ENCODE measurements around the gene TAS1R3. TPM values are rescaled to one million over a fixed set of nuclear protein-coding genes. Genes with fewer than 3 reads are reported as not detected.

The TAS1R3 gene
- total and polyA plus RNA-seq, 10 of the 15 experiments (the other 5 are each of a cell fraction or from before 2014, with no cell fraction given) = 0.04 to 0.51 (median 0.08) TPM; not detected in 3

- FAIRE-seq = no peak
- H3K27me3 ChIP-seq (replicated peaks in 1 of 2; ENCODE audit: control insufficient read depth in 2 of 2, insufficient read depth in 2 of 2, low read length in 1 of 2) = peaks cover 0 to 3% of the 10 kb centered on the region in 2 experiments; a peak in 2 of 4 replicates
- no TSS peak for BruUV-seq (replicated peaks)
- no peak overlapping the region for H3K9ac ChIP-seq (ENCODE audit: control insufficient read depth, insufficient read depth, low read length)
- peaks cover 2% of the 10 kb centered on the region for H3K79me2 ChIP-seq (ENCODE audit: control insufficient read depth, insufficient read depth, low read length)
- no peak overlapping the region for H3K4me3 ChIP-seq
- SMC1A ChIA-PET (ENCODE audit: uncharacterized antibody, unreplicated experiment) = no interaction called here
- no peaks in the 10 kb centered on the region for H4K20me1 ChIP-seq (ENCODE audit: control insufficient read depth, insufficient read depth)
- no peak overlapping the region for H2AFZ ChIP-seq (ENCODE audit: control insufficient read depth, low read depth, low read length)
- H3K27ac ChIP-seq (ENCODE audit: control insufficient read depth, insufficient read depth) = no peak overlapping the region
- H3K4me2 ChIP-seq (ENCODE audit: control insufficient read depth, insufficient read depth) = no peak overlapping the region
- TF ChIP-seq GABPA (IDR thresholded peaks at IDR 0.05; ENCODE audit: low read depth) = no peak
- TF ChIP-seq RFX5 (IDR thresholded peaks at IDR 0.05; ENCODE audit: low read depth, low read length) = no peak
- TF ChIP-seq RCOR1 (conservative IDR thresholded peaks at IDR 0.05; ENCODE audit: low read depth, low read length) = no peak
- TF ChIP-seq FOS (IDR thresholded peaks at IDR 0.05; ENCODE audit: borderline replicate concordance, extremely low read depth, insufficient read length) = no peak
- TF ChIP-seq, protein P1, sequence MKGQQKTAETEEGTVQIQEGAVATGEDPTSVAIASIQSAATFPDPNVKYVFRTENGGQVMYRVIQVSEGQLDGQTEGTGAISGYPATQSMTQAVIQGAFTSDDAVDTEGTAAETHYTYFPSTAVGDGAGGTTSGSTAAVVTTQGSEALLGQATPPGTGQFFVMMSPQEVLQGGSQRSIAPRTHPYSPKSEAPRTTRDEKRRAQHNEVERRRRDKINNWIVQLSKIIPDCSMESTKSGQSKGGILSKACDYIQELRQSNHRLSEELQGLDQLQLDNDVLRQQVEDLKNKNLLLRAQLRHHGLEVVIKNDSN (IDR thresholded peaks at IDR 0.05; ENCODE audit: borderline replicate concordance, extremely low read length, insufficient read depth, low read depth, low read length) = no peak
- no peak for TF ChIP-seq STAT1 (conservative IDR thresholded peaks at IDR 0.05)
- no peak for TF ChIP-seq YY1 (IDR thresholded peaks at IDR 0.05; ENCODE audit: low read depth, low read length)
- TF ChIP-seq ZNF207 (IDR thresholded peaks at IDR 0.05; ENCODE audit: borderline replicate concordance) = no peak
- TF ChIP-seq KAT2A (conservative IDR thresholded peaks at IDR 0.05; ENCODE audit: control insufficient read depth, low read depth, low read length) = no peak
- TF ChIP-seq MLLT1 (IDR thresholded peaks at IDR 0.05) = no peak
- no peak for TF ChIP-seq CREM (IDR thresholded peaks at IDR 0.05; ENCODE audit: low read depth)
- intact Hi-C loops (cut with micrococcal nuclease; ENCODE audit: unreplicated experiment) (no loop called here), in situ Hi-C loops (cut with MboI) (no loop called here)
- POLR2A ChIA-PET = no interaction called here
- no peak for DNase-seq (ENCODE audit: low read depth, low spot score)
- WGBS (ENCODE audit: insufficient coverage, insufficient replicate concordance, low lambda C conversion rate, missing lambda C conversion rate) = 81% methylated on average over 29 of the region's 29 CpGs
- no peaks in the 10 kb centered on the region for H3K36me3 ChIP-seq (ENCODE audit: control insufficient read depth in 2 of 2, insufficient read depth in 2 of 2, low read length in 1 of 2)
- ATAC-seq = no peak
- RAD21 ChIA-PET (ENCODE audit: unreplicated experiment) = no interaction called here
- H3K9me3 ChIP-seq (replicated peaks; ENCODE audit: control insufficient read depth, insufficient read depth, low read length) = no peaks in the 10 kb centered on the region
- CTCF ChIA-PET = interaction anchor here (1.8 kb wide), 1 partner anchor 20 kb away, joined by 10 read pairs; no protein-coding TSS in a partner anchor
- peaks cover 6% of the 10 kb centered on the region; the same call in 1 of the 2 replicates for H3K4me1 ChIP-seq (ENCODE audit: control insufficient read depth, insufficient read depth, low read length)
Measured at GRCh38 chr1:1351511-1352427, 20.7 kb downstream of the TAS1R3 start.

All from GM12878 (cell line).